Smooth muscle cell (in vitro differentiated cells): Measurements from ENCODE around the gene WWC1. TPM values are rescaled to one million over a fixed set of nuclear protein-coding genes. Genes with fewer than 3 reads are reported as not detected.

Source experiments
- DNase-seq: peaks from one replicate; lab custom pipeline; 2025; ENCODE audit not compliant: unreplicated experiment; lab: John Stamatoyannopoulos, UW
- H2AFZ ChIP-seq: fragments of 200-600 bp; sonication (generic); 2 replicates; pipeline ENCODE4 v1.6.0; 2016; ENCODE audit warnings: antibody characterized with exemption, low read depth, mild to moderate bottlenecking
- H3F3A ChIP-seq: fragments of 200-600 bp; sonication (generic); 2 replicates; pipeline ENCODE4 v1.6.0; 2017; ENCODE audit warnings: antibody characterized with exemption, low read depth
- H3K27ac ChIP-seq: fragments of 200-600 bp; sonication (generic); 2 replicates; pipeline ENCODE4 v1.5.1; 2016; ENCODE audit warnings: low read depth, mild to moderate bottlenecking
- H3K27me3 ChIP-seq: fragments of 200-600 bp; sonication (generic); 2 replicates; pipeline ENCODE4 v1.6.1; 2016; ENCODE audit warnings: low read depth, mild to moderate bottlenecking
- H3K36me3 ChIP-seq: fragments of 200-600 bp; sonication (generic); 2 replicates; pipeline ENCODE4 v1.5.1; 2016; ENCODE audit warnings: low read depth
- H3K4me1 ChIP-seq: fragments of 200-600 bp; sonication (generic); 2 replicates; pipeline ENCODE4 v1.5.1; 2016; ENCODE audit warnings: low read depth
- H3K4me2 ChIP-seq: fragments of 200-600 bp; sonication (generic); 2 replicates; pipeline ENCODE4 v1.6.0; 2016; ENCODE audit warnings: mild to moderate bottlenecking
- H3K4me3 ChIP-seq: fragments of 200-600 bp; sonication (generic); 2 replicates; pipeline ENCODE4 v1.5.1; 2016; ENCODE audit warnings: mild to moderate bottlenecking
- H3K79me2 ChIP-seq: fragments of 200-600 bp; sonication (generic); 2 replicates; pipeline ENCODE4 v1.6.0; 2016; ENCODE audit warnings: low read depth, mild to moderate bottlenecking
- H3K9ac ChIP-seq: fragments of 200-600 bp; sonication (generic); 2 replicates; pipeline ENCODE4 v1.6.0; 2016; ENCODE audit warnings: low read depth
- H3K9me3 ChIP-seq: fragments of 200-600 bp; sonication (generic); replicated peaks from 2 replicates; pipeline ENCODE4 v1.5.1; 2016; ENCODE audit warnings: low read depth
- H4K20me1 ChIP-seq: fragments of 200-600 bp; sonication (generic); 2 replicates; pipeline ENCODE4 v1.6.0; 2016; ENCODE audit warnings: low read depth
- CTCF ChIP-seq: fragments of 200-600 bp; sonication (generic); IDR thresholded peaks from 2 replicates; pipeline ENCODE4 v1.5.1; 2017; ENCODE audit warnings: borderline replicate concordance, mild to moderate bottlenecking, antibody characterized with exemption; ENCODE audit not compliant: insufficient read depth, poor library complexity, severe bottlenecking
- WGBS: methylation state at CpG from one replicate; pipeline ENCODE4 v1.1.7; 2016; ENCODE audit warnings: low lambda C conversion rate; 5-methylcytosine and 5-hydroxymethylcytosine counted together
- polyA plus RNA-seq: library from polyadenylated mRNA; unstranded; fragments of >200 nt; fragmentation: Nextera tagmentation; extraction: Ambion mirVana; gene quantifications from 2 replicates; pipeline ENCODE4 v1.2.1, GENCODE V29; 2016
- total RNA-seq: library from RNA; depleted of rRNA; stranded (reverse); fragments of >200 nt; gene quantifications from 2 replicates; pipeline ENCODE4 v1.2.3, GENCODE V29; 2014

The WWC1 gene
- total and polyA plus RNA-seq, 2 experiments from 2014 or later, result 3.7 to 7.5 TPM

- Histone ChIP-seq H3K9ac (no peak overlapping the region), H3K27me3 (no peaks in the 10 kb centered on the region), H3K9me3 (no peaks in the 10 kb centered on the region), H3K36me3 (no peaks in the 10 kb centered on the region), H3K4me1 (no peaks in the 10 kb centered on the region), H2AFZ (no peak overlapping the region), H3F3A (no peaks in the 10 kb centered on the region), H3K79me2 (no peaks in the 10 kb centered on the region), H3K4me2 (no peak overlapping the region), H3K4me3 (no peak overlapping the region), H3K27ac (no peak overlapping the region), H4K20me1 (no peaks in the 10 kb centered on the region)
- no peak for DNase-seq
- no peak for TF ChIP-seq CTCF
- WGBS, result 96% methylated on average over 12 of the region's 12 CpGs
These were observed 163.8 kb downstream of the WWC1 start for GRCh38 chr5:168455201-168455600.

GRCh38 chr5:168457542-168457941 is 166.1 kb downstream of the WWC1 start:
- Histone ChIP-seq H3K79me2 (no peaks in the 10 kb centered on the region), H3K9me3 (no peaks in the 10 kb centered on the region), H3K4me1 (no peaks in the 10 kb centered on the region), H3K27ac (no peak overlapping the region), H3F3A (no peaks in the 10 kb centered on the region), H3K4me2 (no peak overlapping the region), H3K27me3 (no peaks in the 10 kb centered on the region), H4K20me1 (no peaks in the 10 kb centered on the region), H3K4me3 (no peak overlapping the region), H3K36me3 (no peaks in the 10 kb centered on the region), H3K9ac (no peak overlapping the region), H2AFZ (no peak overlapping the region)
- DNase-seq, result no peak
- no peak for TF ChIP-seq CTCF
- WGBS, result 98% methylated on average over 3 of the region's 3 CpGs

- Histone ChIP-seq H2AFZ (no peak overlapping the region), H3K9ac (no peak overlapping the region), H3K79me2 (no peaks in the 10 kb centered on the region), H3K4me3 (no peak overlapping the region), H3F3A (no peaks in the 10 kb centered on the region), H3K4me1 (no peaks in the 10 kb centered on the region), H4K20me1 (no peaks in the 10 kb centered on the region), H3K4me2 (no peak overlapping the region), H3K27ac (no peak overlapping the region), H3K36me3 (no peaks in the 10 kb centered on the region), H3K9me3 (no peaks in the 10 kb centered on the region), H3K27me3 (no peaks in the 10 kb centered on the region)
- 96% methylated on average over 9 of the region's 9 CpGs for WGBS
- no peak for TF ChIP-seq CTCF
- no peak for DNase-seq
These were observed 169.2 kb downstream of the WWC1 start for GRCh38 chr5:168460606-168461005.

- H3K4me1 ChIP-seq, result no peaks in the 10 kb centered on the region
- no peaks in the 10 kb centered on the region for H4K20me1 ChIP-seq
- 97% methylated on average over 2 of the region's 2 CpGs for WGBS
- H3K27me3 ChIP-seq, result no peaks in the 10 kb centered on the region
- H3K9ac ChIP-seq, result no peak overlapping the region
- no peak overlapping the region for H2AFZ ChIP-seq
- H3K9me3 ChIP-seq, result no peaks in the 10 kb centered on the region
- no peaks in the 10 kb centered on the region for H3K79me2 ChIP-seq
- no peak overlapping the region for H3K4me3 ChIP-seq
- no peak overlapping the region for H3K4me2 ChIP-seq
- H3F3A ChIP-seq, result no peaks in the 10 kb centered on the region
- DNase-seq, result no peak
- TF ChIP-seq CTCF, result no peak
- no peaks in the 10 kb centered on the region for H3K36me3 ChIP-seq
- H3K27ac ChIP-seq, result no peak overlapping the region
These were observed 171.6 kb downstream of the WWC1 start for GRCh38 chr5:168463081-168463480.
